Peyer's patch (tissue), 4 donors: ENCODE data around the gene LEMD2.

Experiments used
- POLR2A ChIP-seq, 2 donors: fragments of 450-650 bp; IDR thresholded peaks; one replicate each; pipeline ENCODE4 v1.5.1; 2017; ENCODE audit warnings: antibody characterized with exemption in 2 of 2, mild to moderate bottlenecking in 2 of 2, moderate library complexity in 2 of 2
- TF ChIP-seq, protein P1 (sequence below), 6 experiments: fragments of 450-650 bp in 4 of 6; fragments of 200-600 bp in 2 of 6; sonication (generic) in 1 of 6; IDR thresholded peaks; one replicate each; pipeline ENCODE4 v1.5.1; 2017 to 2019; ENCODE audit warnings: antibody characterized with exemption in 6 of 6, mild to moderate bottlenecking in 3 of 6, moderate library complexity in 1 of 6

DNA sequence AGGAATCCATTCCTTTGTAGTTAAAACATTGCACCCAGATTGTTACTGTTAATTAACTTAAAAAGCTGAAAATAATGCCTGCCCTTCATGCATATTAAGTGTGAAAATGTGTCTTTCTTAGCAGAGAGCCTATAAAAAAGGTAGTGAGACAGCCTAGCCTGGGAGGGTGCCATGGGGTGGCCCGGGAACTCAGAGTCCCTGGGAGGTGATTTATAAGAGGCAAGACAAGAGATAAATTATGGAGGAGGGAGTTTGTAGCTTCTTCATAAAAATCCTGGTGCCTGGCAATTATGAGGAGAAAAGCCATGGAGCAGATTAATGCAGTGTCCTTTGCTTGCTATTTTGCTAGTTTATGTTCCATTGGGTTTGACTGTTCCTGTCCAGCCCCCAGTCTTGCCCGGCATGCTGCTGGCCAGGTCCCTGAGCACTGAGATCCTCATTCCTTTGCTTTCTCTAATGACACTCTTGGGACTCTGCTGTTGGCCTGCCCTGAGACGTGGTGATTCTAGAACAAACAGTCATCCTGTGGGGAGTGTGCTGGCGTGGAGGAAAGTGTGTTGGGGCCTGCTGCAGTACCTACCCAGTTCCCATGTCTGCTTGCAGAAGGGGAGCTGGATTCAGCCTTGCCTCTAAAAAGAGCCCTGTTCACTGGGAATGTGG is 10.7 kb upstream of the LEMD2 start:
- TF ChIP-seq, protein P1, sequence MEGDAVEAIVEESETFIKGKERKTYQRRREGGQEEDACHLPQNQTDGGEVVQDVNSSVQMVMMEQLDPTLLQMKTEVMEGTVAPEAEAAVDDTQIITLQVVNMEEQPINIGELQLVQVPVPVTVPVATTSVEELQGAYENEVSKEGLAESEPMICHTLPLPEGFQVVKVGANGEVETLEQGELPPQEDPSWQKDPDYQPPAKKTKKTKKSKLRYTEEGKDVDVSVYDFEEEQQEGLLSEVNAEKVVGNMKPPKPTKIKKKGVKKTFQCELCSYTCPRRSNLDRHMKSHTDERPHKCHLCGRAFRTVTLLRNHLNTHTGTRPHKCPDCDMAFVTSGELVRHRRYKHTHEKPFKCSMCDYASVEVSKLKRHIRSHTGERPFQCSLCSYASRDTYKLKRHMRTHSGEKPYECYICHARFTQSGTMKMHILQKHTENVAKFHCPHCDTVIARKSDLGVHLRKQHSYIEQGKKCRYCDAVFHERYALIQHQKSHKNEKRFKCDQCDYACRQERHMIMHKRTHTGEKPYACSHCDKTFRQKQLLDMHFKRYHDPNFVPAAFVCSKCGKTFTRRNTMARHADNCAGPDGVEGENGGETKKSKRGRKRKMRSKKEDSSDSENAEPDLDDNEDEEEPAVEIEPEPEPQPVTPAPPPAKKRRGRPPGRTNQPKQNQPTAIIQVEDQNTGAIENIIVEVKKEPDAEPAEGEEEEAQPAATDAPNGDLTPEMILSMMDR (IDR thresholded peaks at IDR 0.05), result no peak
- TF ChIP-seq POLR2A (IDR thresholded peaks at IDR 0.05), result no peak
